Measurements from ENCODE around the gene SLC13A4. TPM values are rescaled to one million over a fixed set of nuclear protein-coding genes. Genes with fewer than 3 reads are reported as not detected.
"Not testable (repeated sequence)": the region's sequence is repeated elsewhere in the genome, so short reads cannot be mapped to it uniquely, and the experiment has no call there.

SLC13A4 gene
- total RNA-seq, 1 experiment from 2014 or later, result not detected

DNA sequence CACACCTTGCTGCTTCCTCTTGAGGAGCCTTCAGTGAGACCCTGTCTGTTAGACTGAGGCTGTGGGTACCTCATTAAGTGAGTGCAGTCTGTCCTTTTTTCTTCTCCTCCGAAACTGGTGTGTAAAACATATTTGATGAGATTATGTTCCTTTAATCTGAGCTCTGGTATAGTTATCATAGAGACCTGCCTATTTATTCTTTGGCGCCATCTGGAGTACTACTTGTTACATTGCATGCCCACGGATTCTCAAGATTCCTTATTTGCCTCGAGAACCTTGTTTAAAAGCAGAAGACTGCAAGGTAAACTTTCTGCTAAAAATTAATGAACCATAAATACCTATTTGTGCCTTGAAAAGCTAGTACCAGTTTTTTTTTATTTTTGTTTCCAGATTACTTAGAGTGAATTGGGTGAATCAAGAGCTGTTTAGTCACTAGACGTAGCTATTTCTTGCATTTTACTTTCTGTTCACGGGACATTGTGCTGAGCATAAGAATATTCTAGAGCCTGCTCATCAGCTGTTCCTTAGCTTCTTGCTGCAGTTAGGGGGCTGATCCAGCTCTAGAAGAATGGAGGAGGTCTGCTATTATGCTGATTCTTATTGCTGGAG lies 82.6 kb downstream of the SLC13A4 start:
- CTCF ChIA-PET, result interaction anchor here (0.6 to 1.6 kb wide), 6 partner anchors 16 to 371 kb away, joined by 3 to 11 read pairs (median 5); partner anchors contain the start of gene STMP1
- TF ChIP-seq CTCF (conservative IDR thresholded peaks at IDR 0.05; ENCODE audit: low read depth, low read length), result peak; percentile 68
- no peak for TF ChIP-seq EZH2 (IDR thresholded peaks at IDR 0.05; ENCODE audit: borderline replicate concordance, low read depth, low read length, poor library complexity, severe bottlenecking)
- POLR2A ChIA-PET (ENCODE audit: low non-redundant PET), result no interaction called here
- Histone ChIP-seq H3K9me3 (ENCODE audit: low read depth, low read length, poor library complexity, severe bottlenecking) (no peaks in the 10 kb centered on the region), H3K27me3 (replicated peaks; ENCODE audit: insufficient read depth, low read depth, low read length, poor library complexity) (no peaks in the 10 kb centered on the region), H3K27ac (ENCODE audit: low read depth, low read length, poor library complexity, severe bottlenecking) (no peak overlapping the region), H3K36me3 (ENCODE audit: insufficient read depth, low read length, poor library complexity, severe bottlenecking) (peaks cover 76% of the 10 kb centered on the region), H3K4me1 (ENCODE audit: insufficient read depth, low read length, poor library complexity, severe bottlenecking) (no peaks in the 10 kb centered on the region), H3K4me3 (ENCODE audit: low read depth, low read length, poor library complexity, severe bottlenecking) (no peak overlapping the region)
- no TSS peak for BruUV-seq (replicated peaks)
- intact Hi-C loops (cut with micrococcal nuclease; ENCODE audit: unreplicated experiment), result loop anchor here (1.0 kb wide), 1 partner anchor 364 kb away; no protein-coding TSS in a partner anchor
- DNase-seq (ENCODE audit: low spot score), result peak; percentile 65

- intact Hi-C loops (cut with micrococcal nuclease; ENCODE audit: unreplicated experiment), result loop anchor here (1.0 kb wide), 1 partner anchor 363 kb away; no protein-coding TSS in a partner anchor
- H3K36me3 ChIP-seq (ENCODE audit: insufficient read depth, low read length, poor library complexity, severe bottlenecking), result peaks cover 82% of the 10 kb centered on the region
- no peak for TF ChIP-seq EZH2 (IDR thresholded peaks at IDR 0.05; ENCODE audit: borderline replicate concordance, low read depth, low read length, poor library complexity, severe bottlenecking)
- no peak for TF ChIP-seq CTCF (conservative IDR thresholded peaks at IDR 0.05; ENCODE audit: low read depth, low read length)
- no peaks in the 10 kb centered on the region for H3K9me3 ChIP-seq (ENCODE audit: low read depth, low read length, poor library complexity, severe bottlenecking)
- POLR2A ChIA-PET (ENCODE audit: low non-redundant PET), result no interaction called here
- BruUV-seq (replicated peaks), result no TSS peak
- CTCF ChIA-PET, result interaction anchor here (0.6 to 1.6 kb wide), 6 partner anchors 15 to 370 kb away, joined by 3 to 11 read pairs (median 5); partner anchors contain the start of gene STMP1
- H3K27me3 ChIP-seq (replicated peaks; ENCODE audit: insufficient read depth, low read depth, low read length, poor library complexity), result no peaks in the 10 kb centered on the region
- H3K27ac ChIP-seq (ENCODE audit: low read depth, low read length, poor library complexity, severe bottlenecking), result no peak overlapping the region
- no peak overlapping the region for H3K4me3 ChIP-seq (ENCODE audit: low read depth, low read length, poor library complexity, severe bottlenecking)
- no peaks in the 10 kb centered on the region for H3K4me1 ChIP-seq (ENCODE audit: insufficient read depth, low read length, poor library complexity, severe bottlenecking)
- no peak for DNase-seq (ENCODE audit: low spot score)
These were observed 83.3 kb downstream of the SLC13A4 start for GRCh38 chr7:135644729-135645128.

GRCh38 chr7:135644154-135644553 lies 83.8 kb downstream of the SLC13A4 start:
- H3K9me3 ChIP-seq (ENCODE audit: low read depth, low read length, poor library complexity, severe bottlenecking), result no peaks in the 10 kb centered on the region
- BruUV-seq (replicated peaks), result no TSS peak
- H3K27me3 ChIP-seq (replicated peaks; ENCODE audit: insufficient read depth, low read depth, low read length, poor library complexity), result no peaks in the 10 kb centered on the region
- peaks cover 83% of the 10 kb centered on the region for H3K36me3 ChIP-seq (ENCODE audit: insufficient read depth, low read length, poor library complexity, severe bottlenecking)
- CTCF ChIA-PET, result interaction anchor here (1.6 kb wide), 1 partner anchor 363 kb away, joined by 6 read pairs; no protein-coding TSS in a partner anchor
- DNase-seq (ENCODE audit: low spot score), result no peak
- no peak overlapping the region for H3K27ac ChIP-seq (ENCODE audit: low read depth, low read length, poor library complexity, severe bottlenecking)
- no peaks in the 10 kb centered on the region for H3K4me1 ChIP-seq (ENCODE audit: insufficient read depth, low read length, poor library complexity, severe bottlenecking)
- TF ChIP-seq EZH2 (IDR thresholded peaks at IDR 0.05; ENCODE audit: borderline replicate concordance, low read depth, low read length, poor library complexity, severe bottlenecking) (no peak), CTCF (conservative IDR thresholded peaks at IDR 0.05; ENCODE audit: low read depth, low read length) (no peak)
- H3K4me3 ChIP-seq (ENCODE audit: low read depth, low read length, poor library complexity, severe bottlenecking), result no peak overlapping the region
- POLR2A ChIA-PET (ENCODE audit: low non-redundant PET), result no interaction called here
- intact Hi-C loops (cut with micrococcal nuclease; ENCODE audit: unreplicated experiment), result no loop called here

DNA sequence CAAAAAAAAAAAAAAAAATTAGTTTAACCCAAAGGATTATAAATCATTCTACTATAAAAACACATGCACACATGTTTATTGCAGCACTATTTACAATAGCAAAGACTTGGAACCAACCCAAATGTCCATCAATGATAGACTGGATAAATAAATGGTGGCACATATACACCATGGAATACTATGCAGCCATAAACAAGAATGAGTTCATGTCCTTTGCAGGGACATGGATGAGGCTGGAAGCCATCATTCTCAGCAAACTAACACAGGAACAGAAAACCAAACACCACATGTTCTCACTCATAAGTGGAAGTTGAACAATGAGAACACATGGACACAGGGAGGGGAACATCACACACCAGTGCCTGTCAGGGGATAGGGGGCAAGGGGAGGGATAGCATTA lies 88.3 kb downstream of the SLC13A4 start:
- DNase-seq (ENCODE audit: low spot score); CTCF ChIA-PET; H3K4me3 ChIP-seq (ENCODE audit: low read depth, low read length, poor library complexity, severe bottlenecking); H3K9me3 ChIP-seq (ENCODE audit: low read depth, low read length, poor library complexity, severe bottlenecking); H3K27me3 ChIP-seq (replicated peaks; ENCODE audit: insufficient read depth, low read depth, low read length, poor library complexity); POLR2A ChIA-PET (ENCODE audit: low non-redundant PET); BruUV-seq (replicated peaks); intact Hi-C loops (cut with micrococcal nuclease; ENCODE audit: unreplicated experiment); H3K27ac ChIP-seq (ENCODE audit: low read depth, low read length, poor library complexity, severe bottlenecking); H3K4me1 ChIP-seq (ENCODE audit: insufficient read depth, low read length, poor library complexity, severe bottlenecking): not testable (repeated sequence)
- H3K36me3 ChIP-seq (ENCODE audit: insufficient read depth, low read length, poor library complexity, severe bottlenecking), result peaks cover 84% of the 10 kb centered on the region
